Measurements from ENCODE around the gene NAA50. TPM values are rescaled to one million over a fixed set of nuclear protein-coding genes. Genes with fewer than 3 reads are reported as not detected.

NAA50 gene
- total RNA-seq, 1 experiment from 2014 or later, result 268 TPM

DNA sequence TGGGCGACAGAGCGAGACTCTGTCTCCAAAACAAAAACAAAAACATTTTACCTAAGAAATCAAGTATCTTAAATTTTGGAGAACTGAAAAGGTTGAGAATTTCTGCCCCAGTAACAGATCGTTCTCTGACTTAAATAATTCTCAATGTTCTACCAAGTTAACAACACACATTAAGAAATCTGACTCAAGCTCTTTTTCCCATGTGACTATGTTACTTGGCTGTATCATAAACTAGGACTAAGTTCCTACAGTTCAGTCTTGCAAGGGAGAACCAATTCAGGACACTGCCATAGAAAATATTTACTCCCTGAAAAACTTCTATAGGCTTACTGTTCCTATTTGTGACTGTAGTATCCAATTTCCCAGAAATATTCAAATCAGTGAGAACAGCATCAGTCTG is 28.7 kb downstream of the NAA50 start:
- CTCF ChIA-PET, result no interaction called here
- BruUV-seq (replicated peaks), result no TSS peak
- DNase-seq (ENCODE audit: low spot score), result no peak
- Histone ChIP-seq H3K4me3 (ENCODE audit: low read depth, low read length, poor library complexity, severe bottlenecking) (no peak overlapping the region), H3K4me1 (ENCODE audit: insufficient read depth, low read length, poor library complexity, severe bottlenecking) (no peaks in the 10 kb centered on the region), H3K27me3 (replicated peaks; ENCODE audit: insufficient read depth, low read depth, low read length, poor library complexity) (no peaks in the 10 kb centered on the region), H3K27ac (ENCODE audit: low read depth, low read length, poor library complexity, severe bottlenecking) (no peak overlapping the region), H3K9me3 (ENCODE audit: low read depth, low read length, poor library complexity, severe bottlenecking) (no peaks in the 10 kb centered on the region), H3K36me3 (ENCODE audit: insufficient read depth, low read length, poor library complexity, severe bottlenecking) (peaks cover 50% of the 10 kb centered on the region)
- intact Hi-C loops (cut with micrococcal nuclease; ENCODE audit: unreplicated experiment), result no loop called here
- no peak for TF ChIP-seq EZH2 (IDR thresholded peaks at IDR 0.05; ENCODE audit: borderline replicate concordance, low read depth, low read length, poor library complexity, severe bottlenecking)
- TF ChIP-seq, protein P1, sequence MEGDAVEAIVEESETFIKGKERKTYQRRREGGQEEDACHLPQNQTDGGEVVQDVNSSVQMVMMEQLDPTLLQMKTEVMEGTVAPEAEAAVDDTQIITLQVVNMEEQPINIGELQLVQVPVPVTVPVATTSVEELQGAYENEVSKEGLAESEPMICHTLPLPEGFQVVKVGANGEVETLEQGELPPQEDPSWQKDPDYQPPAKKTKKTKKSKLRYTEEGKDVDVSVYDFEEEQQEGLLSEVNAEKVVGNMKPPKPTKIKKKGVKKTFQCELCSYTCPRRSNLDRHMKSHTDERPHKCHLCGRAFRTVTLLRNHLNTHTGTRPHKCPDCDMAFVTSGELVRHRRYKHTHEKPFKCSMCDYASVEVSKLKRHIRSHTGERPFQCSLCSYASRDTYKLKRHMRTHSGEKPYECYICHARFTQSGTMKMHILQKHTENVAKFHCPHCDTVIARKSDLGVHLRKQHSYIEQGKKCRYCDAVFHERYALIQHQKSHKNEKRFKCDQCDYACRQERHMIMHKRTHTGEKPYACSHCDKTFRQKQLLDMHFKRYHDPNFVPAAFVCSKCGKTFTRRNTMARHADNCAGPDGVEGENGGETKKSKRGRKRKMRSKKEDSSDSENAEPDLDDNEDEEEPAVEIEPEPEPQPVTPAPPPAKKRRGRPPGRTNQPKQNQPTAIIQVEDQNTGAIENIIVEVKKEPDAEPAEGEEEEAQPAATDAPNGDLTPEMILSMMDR (conservative IDR thresholded peaks at IDR 0.05; ENCODE audit: low read depth, low read length), result no peak
- POLR2A ChIA-PET (ENCODE audit: low non-redundant PET), result no interaction called here

DNA sequence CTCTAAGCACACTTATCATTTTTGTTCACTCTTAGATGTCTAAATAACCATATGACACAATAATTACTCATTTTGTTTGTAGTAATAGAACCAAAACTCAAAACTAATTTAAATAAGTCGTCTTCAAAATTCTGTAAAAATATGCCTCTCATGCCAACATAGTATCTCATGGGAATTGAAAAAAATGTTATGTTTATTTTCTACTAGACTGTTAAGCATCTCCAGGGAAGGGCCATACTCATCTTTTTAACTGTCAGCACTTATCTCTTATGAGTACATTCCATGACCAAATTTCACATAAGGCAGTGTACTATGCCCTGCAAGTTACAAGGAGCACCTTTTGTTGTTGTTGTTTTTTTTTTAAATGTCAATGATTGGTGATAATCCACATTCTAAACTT is 31.3 kb downstream of the NAA50 start:
- CTCF ChIA-PET, result no interaction called here
- BruUV-seq (replicated peaks), result no TSS peak

DNA sequence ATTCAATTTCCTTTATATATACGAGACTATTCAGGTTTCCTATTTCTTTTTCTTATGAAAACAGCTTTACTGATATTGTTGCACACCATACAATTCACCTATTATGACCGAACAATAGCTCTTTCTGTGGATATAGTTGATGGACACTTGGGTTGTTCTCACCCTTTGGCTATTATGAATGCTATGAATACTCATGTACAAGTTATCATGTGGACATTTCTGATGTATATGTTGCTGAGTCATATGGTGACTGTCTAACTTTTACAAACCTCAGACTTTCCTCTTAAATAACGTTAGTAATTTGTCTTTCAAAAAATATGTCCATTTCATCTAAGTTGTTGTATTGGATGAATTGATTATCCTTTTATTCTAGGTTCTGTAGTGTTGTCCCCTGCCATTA is 33.9 kb downstream of the NAA50 start:
- BruUV-seq (replicated peaks), result no TSS peak
- Histone ChIP-seq H3K36me3 (ENCODE audit: insufficient read depth, low read length, poor library complexity, severe bottlenecking) (peaks cover 5% of the 10 kb centered on the region), H3K27me3 (replicated peaks; ENCODE audit: insufficient read depth, low read depth, low read length, poor library complexity) (no peaks in the 10 kb centered on the region), H3K9me3 (ENCODE audit: low read depth, low read length, poor library complexity, severe bottlenecking) (no peaks in the 10 kb centered on the region), H3K4me3 (ENCODE audit: low read depth, low read length, poor library complexity, severe bottlenecking) (no peak overlapping the region), H3K4me1 (ENCODE audit: insufficient read depth, low read length, poor library complexity, severe bottlenecking) (no peaks in the 10 kb centered on the region), H3K27ac (ENCODE audit: low read depth, low read length, poor library complexity, severe bottlenecking) (no peak overlapping the region)
- TF ChIP-seq, protein P1 (conservative IDR thresholded peaks at IDR 0.05; ENCODE audit: low read depth, low read length), result no peak
- TF ChIP-seq EZH2 (IDR thresholded peaks at IDR 0.05; ENCODE audit: borderline replicate concordance, low read depth, low read length, poor library complexity, severe bottlenecking), result no peak
- POLR2A ChIA-PET (ENCODE audit: low non-redundant PET), result interaction anchor here (0.6 kb wide), 1 partner anchor 633 kb away, joined by 7 read pairs; no protein-coding TSS in a partner anchor
- no peak for DNase-seq (ENCODE audit: low spot score)
- CTCF ChIA-PET, result no interaction called here
- intact Hi-C loops (cut with micrococcal nuclease; ENCODE audit: unreplicated experiment), result no loop called here

More for the DNA sequence above, 31.3 kb downstream of the NAA50 start:
- TF ChIP-seq, protein P1 (conservative IDR thresholded peaks at IDR 0.05; ENCODE audit: low read depth, low read length), result no peak
- no peak for TF ChIP-seq EZH2 (IDR thresholded peaks at IDR 0.05; ENCODE audit: borderline replicate concordance, low read depth, low read length, poor library complexity, severe bottlenecking)
- Histone ChIP-seq H3K36me3 (ENCODE audit: insufficient read depth, low read length, poor library complexity, severe bottlenecking) (peaks cover 24% of the 10 kb centered on the region), H3K27ac (ENCODE audit: low read depth, low read length, poor library complexity, severe bottlenecking) (no peak overlapping the region), H3K9me3 (ENCODE audit: low read depth, low read length, poor library complexity, severe bottlenecking) (no peaks in the 10 kb centered on the region), H3K4me3 (ENCODE audit: low read depth, low read length, poor library complexity, severe bottlenecking) (no peak overlapping the region), H3K4me1 (ENCODE audit: insufficient read depth, low read length, poor library complexity, severe bottlenecking) (no peaks in the 10 kb centered on the region), H3K27me3 (replicated peaks; ENCODE audit: insufficient read depth, low read depth, low read length, poor library complexity) (no peaks in the 10 kb centered on the region)
- intact Hi-C loops (cut with micrococcal nuclease; ENCODE audit: unreplicated experiment), result no loop called here
- no peak for DNase-seq (ENCODE audit: low spot score)
- POLR2A ChIA-PET (ENCODE audit: low non-redundant PET), result no interaction called here
